Smooth muscle cell (in vitro differentiated cells): ENCODE results near the gene SHISAL1. TPM values are rescaled to one million over a fixed set of nuclear protein-coding genes. Genes with fewer than 3 reads are reported as not detected.

ENCODE experiments used
- DNase-seq: peaks from one replicate; lab custom pipeline; 2025; ENCODE audit not compliant: unreplicated experiment; lab: John Stamatoyannopoulos, UW
- H2AFZ ChIP-seq: fragments of 200-600 bp; sonication (generic); 2 replicates; pipeline ENCODE4 v1.6.0; 2016; ENCODE audit warnings: antibody characterized with exemption, low read depth, mild to moderate bottlenecking
- H3F3A ChIP-seq: fragments of 200-600 bp; sonication (generic); 2 replicates; pipeline ENCODE4 v1.6.0; 2017; ENCODE audit warnings: antibody characterized with exemption, low read depth
- H3K27ac ChIP-seq: fragments of 200-600 bp; sonication (generic); 2 replicates; pipeline ENCODE4 v1.5.1; 2016; ENCODE audit warnings: low read depth, mild to moderate bottlenecking
- H3K27me3 ChIP-seq: fragments of 200-600 bp; sonication (generic); 2 replicates; pipeline ENCODE4 v1.6.1; 2016; ENCODE audit warnings: low read depth, mild to moderate bottlenecking
- H3K36me3 ChIP-seq: fragments of 200-600 bp; sonication (generic); 2 replicates; pipeline ENCODE4 v1.5.1; 2016; ENCODE audit warnings: low read depth
- H3K4me1 ChIP-seq: fragments of 200-600 bp; sonication (generic); 2 replicates; pipeline ENCODE4 v1.5.1; 2016; ENCODE audit warnings: low read depth
- H3K4me2 ChIP-seq: fragments of 200-600 bp; sonication (generic); 2 replicates; pipeline ENCODE4 v1.6.0; 2016; ENCODE audit warnings: mild to moderate bottlenecking
- H3K4me3 ChIP-seq: fragments of 200-600 bp; sonication (generic); 2 replicates; pipeline ENCODE4 v1.5.1; 2016; ENCODE audit warnings: mild to moderate bottlenecking
- H3K79me2 ChIP-seq: fragments of 200-600 bp; sonication (generic); 2 replicates; pipeline ENCODE4 v1.6.0; 2016; ENCODE audit warnings: low read depth, mild to moderate bottlenecking
- H3K9ac ChIP-seq: fragments of 200-600 bp; sonication (generic); 2 replicates; pipeline ENCODE4 v1.6.0; 2016; ENCODE audit warnings: low read depth
- H3K9me3 ChIP-seq: fragments of 200-600 bp; sonication (generic); replicated peaks from 2 replicates; pipeline ENCODE4 v1.5.1; 2016; ENCODE audit warnings: low read depth
- H4K20me1 ChIP-seq: fragments of 200-600 bp; sonication (generic); 2 replicates; pipeline ENCODE4 v1.6.0; 2016; ENCODE audit warnings: low read depth
- WGBS: methylation state at CpG from one replicate; pipeline ENCODE4 v1.1.7; 2016; ENCODE audit warnings: low lambda C conversion rate; 5-methylcytosine and 5-hydroxymethylcytosine counted together
- polyA plus RNA-seq: library from polyadenylated mRNA; unstranded; fragments of >200 nt; fragmentation: Nextera tagmentation; extraction: Ambion mirVana; gene quantifications from 2 replicates; pipeline ENCODE4 v1.2.1, GENCODE V29; 2016
- total RNA-seq: library from RNA; depleted of rRNA; stranded (reverse); fragments of >200 nt; gene quantifications from 2 replicates; pipeline ENCODE4 v1.2.3, GENCODE V29; 2014
- TF ChIP-seq, protein P1 (sequence below): fragments of 200-600 bp; sonication (generic); IDR thresholded peaks from 2 replicates; pipeline ENCODE4 v1.5.1; 2017; ENCODE audit warnings: borderline replicate concordance, mild to moderate bottlenecking, antibody characterized with exemption; ENCODE audit not compliant: insufficient read depth, poor library complexity, severe bottlenecking

SHISAL1 gene
- total and polyA plus RNA-seq, 2 experiments from 2014 or later: 0.78 to 1.9 TPM

- 88% methylated on average over 12 of the region's 12 CpGs for WGBS
- no peaks in the 10 kb centered on the region for H3K27me3 ChIP-seq
These were observed 50.7 kb downstream of the SHISAL1 start for GRCh38 chr22:44261861-44262595.

DNA sequence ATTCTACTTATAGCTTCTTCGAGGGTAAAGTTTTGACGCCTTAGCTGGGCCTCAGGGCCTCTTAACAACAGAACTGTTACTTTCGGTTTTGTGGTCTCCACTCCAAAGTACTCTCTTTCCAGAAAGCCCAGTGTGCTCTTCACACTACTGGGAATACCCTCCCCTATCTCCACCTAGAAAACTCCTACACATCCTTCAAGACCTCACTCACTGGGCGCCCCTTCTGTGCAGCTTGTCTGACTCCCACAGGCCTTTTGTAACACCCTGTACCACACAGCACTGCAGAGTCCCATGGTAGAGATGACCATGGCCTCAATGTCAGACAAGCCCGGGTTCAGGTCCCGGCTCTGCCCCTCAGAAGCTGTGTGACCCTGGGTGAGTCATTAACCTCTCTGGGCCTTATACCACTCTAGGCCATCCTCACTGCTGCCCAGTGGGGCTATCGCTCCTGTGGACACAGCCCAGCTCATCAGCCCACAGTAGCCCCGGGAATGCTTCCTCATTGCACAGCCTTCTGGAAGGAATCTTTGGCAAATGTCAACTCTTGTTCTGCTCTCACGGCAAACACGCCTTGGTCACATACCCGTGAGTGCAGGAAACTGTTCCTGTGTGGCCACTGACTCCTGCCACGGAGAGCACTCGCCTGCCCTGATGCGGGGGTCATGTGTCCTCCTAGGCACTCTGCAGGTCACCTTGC, 51.4 kb downstream of the SHISAL1 start:
- no peaks in the 10 kb centered on the region for H3K36me3 ChIP-seq
- no peaks in the 10 kb centered on the region for H3F3A ChIP-seq
- H3K27ac ChIP-seq: no peak overlapping the region
- H3K9ac ChIP-seq: no peak overlapping the region
- H3K9me3 ChIP-seq: no peaks in the 10 kb centered on the region
- H4K20me1 ChIP-seq: no peaks in the 10 kb centered on the region
- no peaks in the 10 kb centered on the region for H3K4me1 ChIP-seq
- H3K79me2 ChIP-seq: no peaks in the 10 kb centered on the region
- no peak overlapping the region for H2AFZ ChIP-seq
- no peak overlapping the region for H3K4me2 ChIP-seq
- H3K4me3 ChIP-seq: no peak overlapping the region
- no peaks in the 10 kb centered on the region for H3K27me3 ChIP-seq
- 80% methylated on average over 14 of the region's 14 CpGs for WGBS
- no peak for DNase-seq
- TF ChIP-seq, protein P1, sequence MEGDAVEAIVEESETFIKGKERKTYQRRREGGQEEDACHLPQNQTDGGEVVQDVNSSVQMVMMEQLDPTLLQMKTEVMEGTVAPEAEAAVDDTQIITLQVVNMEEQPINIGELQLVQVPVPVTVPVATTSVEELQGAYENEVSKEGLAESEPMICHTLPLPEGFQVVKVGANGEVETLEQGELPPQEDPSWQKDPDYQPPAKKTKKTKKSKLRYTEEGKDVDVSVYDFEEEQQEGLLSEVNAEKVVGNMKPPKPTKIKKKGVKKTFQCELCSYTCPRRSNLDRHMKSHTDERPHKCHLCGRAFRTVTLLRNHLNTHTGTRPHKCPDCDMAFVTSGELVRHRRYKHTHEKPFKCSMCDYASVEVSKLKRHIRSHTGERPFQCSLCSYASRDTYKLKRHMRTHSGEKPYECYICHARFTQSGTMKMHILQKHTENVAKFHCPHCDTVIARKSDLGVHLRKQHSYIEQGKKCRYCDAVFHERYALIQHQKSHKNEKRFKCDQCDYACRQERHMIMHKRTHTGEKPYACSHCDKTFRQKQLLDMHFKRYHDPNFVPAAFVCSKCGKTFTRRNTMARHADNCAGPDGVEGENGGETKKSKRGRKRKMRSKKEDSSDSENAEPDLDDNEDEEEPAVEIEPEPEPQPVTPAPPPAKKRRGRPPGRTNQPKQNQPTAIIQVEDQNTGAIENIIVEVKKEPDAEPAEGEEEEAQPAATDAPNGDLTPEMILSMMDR: no peak

More at GRCh38 chr22:44261861-44262595, 50.7 kb downstream of the SHISAL1 start:
- Histone ChIP-seq H3K4me2 (no peak overlapping the region), H3K4me1 (no peaks in the 10 kb centered on the region), H3K4me3 (no peak overlapping the region), H3F3A (no peaks in the 10 kb centered on the region), H3K9me3 (no peaks in the 10 kb centered on the region), H3K36me3 (no peaks in the 10 kb centered on the region), H4K20me1 (no peaks in the 10 kb centered on the region), H3K9ac (no peak overlapping the region), H3K79me2 (no peaks in the 10 kb centered on the region), H3K27ac (no peak overlapping the region), H2AFZ (no peak overlapping the region)
- DNase-seq: no peak
- TF ChIP-seq, protein P1: no peak

- Histone ChIP-seq H3K79me2 (no peaks in the 10 kb centered on the region), H3K27ac (no peak overlapping the region), H3F3A (no peaks in the 10 kb centered on the region), H3K9ac (no peak overlapping the region), H3K9me3 (no peaks in the 10 kb centered on the region), H3K4me1 (no peaks in the 10 kb centered on the region), H3K4me2 (no peak overlapping the region), H2AFZ (no peak overlapping the region), H3K36me3 (no peaks in the 10 kb centered on the region), H3K4me3 (no peak overlapping the region), H4K20me1 (no peaks in the 10 kb centered on the region), H3K27me3 (no peaks in the 10 kb centered on the region)
- no peak for DNase-seq
- TF ChIP-seq, protein P1: no peak
- WGBS: 88% methylated on average over 16 of the region's 16 CpGs
These were observed 52.3 kb downstream of the SHISAL1 start for GRCh38 chr22:44260216-44261035.
